AG09309 (cell line): ENCODE data around the gene MARCHF4.

Source experiments
- DNase-seq: peaks from one replicate; pipeline ENCODE4 v3.0.0-alpha.2; 2010; ENCODE audit warnings: low read depth
- H3K4me3 ChIP-seq: 2 replicates; pipeline ENCODE4 v1.5.1; 2011; ENCODE audit warnings: mild to moderate bottlenecking, low read depth, low read length, moderate library complexity; ENCODE audit not compliant: control insufficient read depth
- TF ChIP-seq, protein P1 (sequence below): IDR thresholded peaks from 2 replicates; pipeline ENCODE4 v1.5.1; 2011; ENCODE audit warnings: mild to moderate bottlenecking, low read depth, low read length, inconsistent platforms; ENCODE audit not compliant: insufficient read depth, control insufficient read depth; ENCODE audit errors: missing control alignments

Gene MARCHF4

DNA sequence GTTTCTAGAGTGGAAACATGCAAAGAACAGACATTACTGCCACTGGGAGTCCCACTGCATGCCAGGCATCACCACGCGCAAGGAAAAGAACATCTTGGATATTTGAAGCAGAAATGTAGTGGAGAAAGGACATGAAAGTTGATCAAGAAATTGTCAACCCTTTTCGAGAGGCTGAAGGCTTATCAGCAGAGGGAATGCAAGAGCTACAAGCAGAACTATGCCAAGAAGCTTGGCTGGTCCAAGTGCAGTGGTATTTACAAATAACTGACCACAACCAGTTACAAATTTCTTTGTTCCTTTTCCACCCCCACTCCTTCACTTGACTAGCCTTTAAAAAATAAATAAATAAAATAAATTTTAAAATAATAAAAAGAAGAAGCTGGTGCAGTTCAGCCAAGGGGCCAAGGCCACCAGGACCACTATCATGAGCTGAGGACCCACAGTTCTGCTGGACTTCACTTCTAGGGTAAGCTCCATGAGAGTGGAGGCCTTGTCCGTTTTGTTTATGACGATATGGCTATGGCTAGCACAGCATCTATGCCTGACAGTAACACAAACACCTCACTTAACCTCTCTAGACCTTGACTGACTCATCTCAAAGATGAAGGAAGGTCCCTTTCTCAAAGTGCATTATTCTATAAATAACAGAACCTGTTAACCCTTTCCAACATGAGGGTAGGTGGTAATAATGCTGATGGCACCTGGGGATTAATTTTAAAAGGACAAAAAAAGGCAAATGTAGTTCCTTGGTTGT is 20.9 kb downstream of the MARCHF4 start:
- no peak overlapping the region for H3K4me3 ChIP-seq
- DNase-seq = no peak
- TF ChIP-seq, protein P1, sequence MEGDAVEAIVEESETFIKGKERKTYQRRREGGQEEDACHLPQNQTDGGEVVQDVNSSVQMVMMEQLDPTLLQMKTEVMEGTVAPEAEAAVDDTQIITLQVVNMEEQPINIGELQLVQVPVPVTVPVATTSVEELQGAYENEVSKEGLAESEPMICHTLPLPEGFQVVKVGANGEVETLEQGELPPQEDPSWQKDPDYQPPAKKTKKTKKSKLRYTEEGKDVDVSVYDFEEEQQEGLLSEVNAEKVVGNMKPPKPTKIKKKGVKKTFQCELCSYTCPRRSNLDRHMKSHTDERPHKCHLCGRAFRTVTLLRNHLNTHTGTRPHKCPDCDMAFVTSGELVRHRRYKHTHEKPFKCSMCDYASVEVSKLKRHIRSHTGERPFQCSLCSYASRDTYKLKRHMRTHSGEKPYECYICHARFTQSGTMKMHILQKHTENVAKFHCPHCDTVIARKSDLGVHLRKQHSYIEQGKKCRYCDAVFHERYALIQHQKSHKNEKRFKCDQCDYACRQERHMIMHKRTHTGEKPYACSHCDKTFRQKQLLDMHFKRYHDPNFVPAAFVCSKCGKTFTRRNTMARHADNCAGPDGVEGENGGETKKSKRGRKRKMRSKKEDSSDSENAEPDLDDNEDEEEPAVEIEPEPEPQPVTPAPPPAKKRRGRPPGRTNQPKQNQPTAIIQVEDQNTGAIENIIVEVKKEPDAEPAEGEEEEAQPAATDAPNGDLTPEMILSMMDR = no peak

DNA sequence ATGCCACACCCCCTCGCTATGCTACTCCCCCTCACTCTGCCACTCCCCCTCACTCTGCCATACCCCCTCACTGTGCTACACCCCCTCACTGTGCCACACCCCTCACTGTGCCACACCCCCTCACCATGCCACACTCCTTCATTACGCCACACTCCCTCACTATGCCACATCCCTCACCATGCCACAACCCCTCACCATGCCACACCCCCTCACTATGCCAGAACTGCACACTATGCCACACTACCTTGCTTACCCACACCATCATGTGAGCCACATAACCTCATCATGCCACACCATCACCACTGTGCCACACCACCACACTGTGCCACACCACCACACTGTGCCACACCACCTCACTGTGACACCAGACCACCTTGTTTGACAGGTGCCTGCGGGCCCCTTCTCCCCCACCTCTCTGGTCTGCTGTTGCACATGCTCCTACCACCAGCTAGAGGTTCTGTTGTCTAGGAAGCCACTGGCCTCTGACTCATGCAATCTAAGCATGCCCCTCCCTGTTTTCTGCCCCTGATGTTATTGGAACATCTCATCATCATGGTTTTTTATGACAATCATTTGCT is 22.0 kb downstream of the MARCHF4 start:
- no peak for DNase-seq
- no peak overlapping the region for H3K4me3 ChIP-seq
- TF ChIP-seq, protein P1 = no peak

DNA sequence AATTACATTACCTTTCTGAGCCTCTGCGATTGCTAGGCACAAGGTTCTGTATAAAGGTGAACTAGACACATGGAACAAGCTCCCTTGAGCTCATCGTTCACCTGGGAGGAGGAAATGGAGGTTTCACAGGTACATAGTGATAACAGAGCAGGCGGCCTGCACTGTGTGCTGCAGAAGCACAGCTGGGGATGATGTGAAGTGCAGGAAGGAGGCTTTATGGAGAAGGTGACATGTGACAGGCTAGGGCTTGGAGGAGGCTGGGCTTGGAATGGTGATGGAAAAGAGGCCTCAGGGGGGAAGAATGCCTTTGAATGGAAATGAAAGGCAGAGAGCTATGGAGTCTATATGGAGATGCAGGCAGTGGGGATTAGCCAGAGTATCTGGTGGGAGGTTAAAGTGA is 22.9 kb downstream of the MARCHF4 start:
- no peak for DNase-seq
- TF ChIP-seq, protein P1 = no peak

DNA sequence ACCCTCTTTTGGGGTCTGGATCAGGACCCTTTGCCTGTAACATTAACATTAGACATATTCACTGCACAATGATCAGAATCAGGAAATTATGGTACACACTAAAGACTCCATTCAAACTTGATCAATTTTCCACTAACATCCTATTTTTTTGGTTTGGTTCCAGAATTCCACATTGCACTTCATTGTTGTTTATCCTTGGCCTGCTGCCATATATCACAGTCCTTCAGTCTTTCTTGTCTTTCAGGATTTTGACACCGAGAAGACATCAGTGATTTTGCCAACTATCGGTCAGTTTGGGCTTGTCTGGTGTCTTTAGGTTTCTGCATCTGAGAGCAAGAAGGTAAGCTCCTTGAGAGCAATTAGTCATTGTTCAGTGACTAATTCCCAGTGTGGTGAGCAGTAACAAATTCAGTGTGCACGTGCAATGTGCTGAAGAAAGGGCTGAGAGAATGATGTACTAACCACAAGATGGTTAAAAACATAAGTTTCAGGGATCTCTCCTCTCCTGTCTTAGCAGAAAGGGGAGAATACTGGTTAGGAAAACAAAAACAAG is 23.5 kb downstream of the MARCHF4 start:
- no peak for DNase-seq
- TF ChIP-seq, protein P1 = no peak
- H3K4me3 ChIP-seq = no peak overlapping the region

More for the DNA sequence above, 22.9 kb downstream of the MARCHF4 start:
- H3K4me3 ChIP-seq = no peak overlapping the region

DNA sequence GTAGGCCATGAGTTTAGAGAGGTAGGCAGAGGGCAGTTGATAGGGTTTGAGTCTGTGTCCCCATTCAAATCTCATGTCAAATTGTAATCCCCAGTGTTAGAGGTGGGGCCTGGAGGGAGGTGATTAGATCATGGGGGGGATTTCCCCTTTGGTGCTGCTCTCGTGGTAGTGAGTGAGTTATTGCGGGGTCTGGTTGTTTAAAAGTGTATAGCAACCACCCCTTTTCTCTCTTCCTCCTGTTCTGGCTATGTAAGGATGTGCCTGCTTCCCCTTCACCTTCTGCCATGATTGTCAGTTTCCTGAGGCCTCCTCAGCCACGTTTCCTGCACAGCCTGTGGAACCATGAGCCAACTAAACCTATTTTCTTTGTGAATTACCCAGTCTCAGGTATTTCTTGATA is 25.5 kb downstream of the MARCHF4 start:
- TF ChIP-seq, protein P1 = no peak
- H3K4me3 ChIP-seq = no peak overlapping the region
- DNase-seq = no peak

DNA sequence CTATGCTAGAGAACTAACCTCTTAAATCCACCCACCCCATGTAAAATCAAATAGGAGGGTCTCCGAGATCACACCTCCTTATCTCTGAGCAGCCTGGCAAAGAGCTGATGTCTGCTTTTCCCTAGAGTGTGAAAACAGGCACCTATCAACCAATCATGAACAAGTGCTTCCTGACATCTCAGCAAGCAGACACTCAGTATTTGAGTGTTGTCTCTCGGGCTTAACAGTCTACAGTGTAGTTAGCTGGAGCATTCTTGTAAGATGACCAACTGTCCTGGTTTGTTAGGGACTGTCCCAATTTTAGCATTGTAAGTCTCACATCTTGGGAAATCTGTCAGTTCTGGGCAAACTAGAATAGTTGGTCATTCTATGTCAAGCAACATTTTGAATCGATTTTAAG is 26.4 kb downstream of the MARCHF4 start:
- no peak overlapping the region for H3K4me3 ChIP-seq
- no peak for DNase-seq
- TF ChIP-seq, protein P1 = no peak
